Body of pancreas (tissue), 4 donors: ENCODE data around the gene RHD. TPM values are rescaled to one million over a fixed set of nuclear protein-coding genes. Genes with fewer than 3 reads are reported as not detected.

ENCODE experiments used
- ATAC-seq: fragments of 150-250 bp; one replicate; pipeline ENCODE4 v1.9.1; 2016
- DNase-seq, 4 donors: peaks; one replicate each; pipeline ENCODE4 v3.0.0-alpha.2; 2019
- H3K27ac ChIP-seq, 4 donors: fragments of 200-600 bp; sonication (generic); 1 replicate in 3 of 4; 2 replicates in 1 of 4; pipeline versions ENCODE4 v1.5.1 to v1.6.1; 2016 to 2019; ENCODE audit warnings: mild to moderate bottlenecking in 1 of 4, mixed read lengths in 1 of 4, moderate library complexity in 1 of 4
- H3K27me3 ChIP-seq, 2 donors: fragments of 200-600 bp; sonication (generic); one replicate each; pipeline ENCODE4 v1.6.0; 2016; ENCODE audit warnings: mild to moderate bottlenecking in 1 of 2
- H3K36me3 ChIP-seq, 2 donors: fragments of 200-600 bp; sonication (generic); replicated peaks in 1 of 2; 2 replicates each; pipeline ENCODE4 v1.5.1; 2016; ENCODE audit warnings: low read depth in 2 of 2; ENCODE audit not compliant: insufficient read depth in 1 of 2
- H3K4me1 ChIP-seq: fragments of 200-600 bp; sonication (generic); one replicate; pipeline ENCODE4 v1.6.0; 2016
- H3K4me3 ChIP-seq, 2 donors: fragments of 200-600 bp; sonication (generic); 1 replicate in 1 of 2; 2 replicates in 1 of 2; pipeline ENCODE4 v1.5.1; 2016 to 2019
- H3K9me3 ChIP-seq, 3 donors: fragments of 200-600 bp; sonication (generic); 1 replicate in 2 of 3; 2 replicates in 1 of 3; pipeline ENCODE4 v1.5.1; 2016
- POLR2A ChIP-seq, 3 donors: fragments of 450-650 bp; IDR thresholded peaks; one replicate each; pipeline ENCODE4 v1.6.1; 2016; ENCODE audit warnings: antibody characterized with exemption in 3 of 3, mild to moderate bottlenecking in 2 of 3
- WGBS, 2 donors: methylation state at CpG; one replicate each; pipeline ENCODE4 v1.1.5; 2017; 5-methylcytosine and 5-hydroxymethylcytosine counted together
- intact Hi-C: fragments of 100-400 bp; cut with DNase I; formaldehyde crosslinking; loops from one replicate; pipeline ENCODE4 v1.15.1; 2023
- total RNA-seq, 2 donors: library from RNA; depleted of rRNA; stranded (reverse); fragments of >200 nt; gene quantifications; one replicate each; pipeline ENCODE4 v1.1.0, GENCODE V29; 2016
- TF ChIP-seq, protein P1 (sequence below), 7 experiments: fragments of 450-650 bp in 4 of 7; fragments of 200-600 bp in 3 of 7; sonication (generic) in 3 of 7; IDR thresholded peaks; one replicate each; pipeline ENCODE4 v1.5.1; 2016 to 2019; ENCODE audit warnings: antibody characterized with exemption in 7 of 7

The RHD gene
- total RNA-seq, 2 donors from 2014 or later = not detected

DNA sequence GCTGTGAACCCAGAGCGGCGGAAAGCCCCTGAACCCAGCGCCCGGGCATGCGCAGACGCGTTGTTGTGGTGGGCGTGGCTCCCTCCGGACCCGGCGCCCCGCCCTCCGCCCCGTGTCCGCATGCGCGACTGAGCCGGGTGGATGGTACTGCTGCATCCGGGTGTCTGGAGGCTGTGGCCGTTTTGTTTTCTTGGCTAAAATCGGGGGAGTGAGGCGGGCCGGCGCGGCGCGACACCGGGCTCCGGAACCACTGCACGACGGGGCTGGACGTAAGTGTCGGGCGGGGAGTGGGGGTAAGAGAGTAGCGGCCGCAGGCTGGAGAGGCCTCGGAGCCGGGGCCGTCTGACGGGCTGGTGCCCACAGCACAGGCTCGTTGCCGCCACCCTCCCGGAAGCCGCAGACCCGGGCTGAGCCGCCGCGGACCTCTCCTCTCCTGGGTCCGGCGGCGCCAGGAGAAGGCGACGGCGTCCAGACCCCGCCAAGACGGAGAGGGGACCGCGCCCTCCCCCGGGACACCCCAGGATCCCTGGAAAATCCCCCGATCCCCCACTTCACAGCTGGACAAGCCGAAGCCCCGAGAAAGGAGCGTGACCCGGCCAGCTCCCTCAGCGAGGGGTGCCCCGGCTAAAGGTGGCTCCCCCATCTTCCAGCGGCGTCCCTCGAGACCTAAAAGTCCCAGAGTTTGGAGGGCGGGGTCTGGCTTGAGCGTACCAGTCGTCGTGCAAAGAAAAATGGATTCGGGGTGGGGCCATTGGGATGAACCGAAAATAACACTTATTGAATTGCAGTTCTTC lies 66.1 kb downstream of the RHD start, which contains the start of gene TMEM50A:
TMEM50A (plus strand) TSS at position 147 of the 794 bp plus-strand sequence. CDS start 2,153 bp downstream, outside the sequence.
- peak within 1 kb of the TSS; percentile 82 to 95 (median 92) for H3K27ac ChIP-seq
- TF ChIP-seq, protein P1, sequence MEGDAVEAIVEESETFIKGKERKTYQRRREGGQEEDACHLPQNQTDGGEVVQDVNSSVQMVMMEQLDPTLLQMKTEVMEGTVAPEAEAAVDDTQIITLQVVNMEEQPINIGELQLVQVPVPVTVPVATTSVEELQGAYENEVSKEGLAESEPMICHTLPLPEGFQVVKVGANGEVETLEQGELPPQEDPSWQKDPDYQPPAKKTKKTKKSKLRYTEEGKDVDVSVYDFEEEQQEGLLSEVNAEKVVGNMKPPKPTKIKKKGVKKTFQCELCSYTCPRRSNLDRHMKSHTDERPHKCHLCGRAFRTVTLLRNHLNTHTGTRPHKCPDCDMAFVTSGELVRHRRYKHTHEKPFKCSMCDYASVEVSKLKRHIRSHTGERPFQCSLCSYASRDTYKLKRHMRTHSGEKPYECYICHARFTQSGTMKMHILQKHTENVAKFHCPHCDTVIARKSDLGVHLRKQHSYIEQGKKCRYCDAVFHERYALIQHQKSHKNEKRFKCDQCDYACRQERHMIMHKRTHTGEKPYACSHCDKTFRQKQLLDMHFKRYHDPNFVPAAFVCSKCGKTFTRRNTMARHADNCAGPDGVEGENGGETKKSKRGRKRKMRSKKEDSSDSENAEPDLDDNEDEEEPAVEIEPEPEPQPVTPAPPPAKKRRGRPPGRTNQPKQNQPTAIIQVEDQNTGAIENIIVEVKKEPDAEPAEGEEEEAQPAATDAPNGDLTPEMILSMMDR (IDR thresholded peaks at IDR 0.05) = no peak
- TF ChIP-seq POLR2A (IDR thresholded peaks at IDR 0.05) = peak; percentile 54 to 83 (median 83)
- ATAC-seq (peak; percentile 96), DNase-seq (peak; percentile 90 to 92 (median 91))
- H3K36me3 ChIP-seq = no peaks in the 10 kb centered on the region
- H3K9me3 ChIP-seq = no peaks in the 10 kb centered on the region
- intact Hi-C loops = no loop called here
- no peaks in the 10 kb centered on the region for H3K27me3 ChIP-seq
- H3K4me3 ChIP-seq = peak within 1 kb of the TSS; percentile 41 to 57
- 0% methylated on average over 9 to 69 of the region's 75 CpGs for WGBS, 2 donors
- H3K4me1 ChIP-seq = peaks cover 30% of the 10 kb centered on the region

DNA sequence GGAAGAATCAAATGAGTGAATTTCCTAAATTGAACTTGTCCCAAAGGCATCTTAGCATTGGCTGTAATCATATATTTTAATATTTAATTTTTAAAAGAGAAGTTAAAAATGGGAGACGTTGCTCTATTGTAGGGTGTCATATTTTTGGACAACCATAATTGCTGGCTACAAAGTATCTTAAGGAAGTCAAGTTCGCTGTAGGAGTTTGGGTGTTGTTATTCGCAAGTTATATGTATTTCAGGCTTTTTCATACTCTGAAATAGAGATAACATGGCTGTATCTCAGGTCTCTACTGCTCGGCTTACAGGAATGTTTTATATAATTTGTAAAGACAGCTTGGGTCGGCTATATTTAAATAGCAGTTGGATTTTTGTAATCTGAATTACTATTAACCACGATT lies 66.7 kb downstream of the RHD start:
- no peak for DNase-seq
- peaks cover 30% of the 10 kb centered on the region for H3K4me1 ChIP-seq
- H3K27me3 ChIP-seq = no peaks in the 10 kb centered on the region
- TF ChIP-seq, protein P1 (IDR thresholded peaks at IDR 0.05) = no peak
- TF ChIP-seq POLR2A (IDR thresholded peaks at IDR 0.05) = no peak
- no peaks in the 10 kb centered on the region for H3K9me3 ChIP-seq
- 0 to 1% methylated on average over 6 of the region's 6 CpGs for WGBS, 2 donors
- peak overlapping the region; percentile 30 to 57 for H3K4me3 ChIP-seq
- intact Hi-C loops = no loop called here
- no peak for ATAC-seq
- H3K27ac ChIP-seq = peak overlapping the region; percentile 82 to 95 (median 92)
- peaks cover 0 to 2% of the 10 kb centered on the region in 2 donors for H3K36me3 ChIP-seq

DNA sequence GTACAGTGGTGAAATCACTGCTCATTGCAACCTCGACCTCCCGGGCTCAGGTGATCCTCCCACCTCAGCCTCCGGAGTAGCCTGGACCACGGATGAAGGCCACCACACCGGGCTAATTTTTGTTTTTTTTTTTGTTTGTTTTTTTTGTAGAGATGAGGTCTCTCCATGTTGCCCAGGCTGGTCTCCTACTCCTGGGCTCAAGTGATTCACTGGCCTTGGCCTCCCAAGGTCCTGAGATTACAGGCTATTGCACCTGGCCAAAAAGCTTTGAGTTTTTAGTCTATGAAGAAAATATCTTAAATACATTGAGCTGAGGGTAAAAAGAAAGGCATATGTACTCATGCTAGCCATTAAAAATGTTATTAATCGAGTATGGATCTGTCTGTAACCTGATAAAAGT lies 69.4 kb downstream of the RHD start:
- no peak for TF ChIP-seq POLR2A (IDR thresholded peaks at IDR 0.05)
- TF ChIP-seq, protein P1 (IDR thresholded peaks at IDR 0.05) = no peak
- intact Hi-C loops = loop anchor here (10.0 kb wide), 1 partner anchor 87 kb away; no protein-coding TSS in a partner anchor
- no peaks in the 10 kb centered on the region for H3K27me3 ChIP-seq

DNA sequence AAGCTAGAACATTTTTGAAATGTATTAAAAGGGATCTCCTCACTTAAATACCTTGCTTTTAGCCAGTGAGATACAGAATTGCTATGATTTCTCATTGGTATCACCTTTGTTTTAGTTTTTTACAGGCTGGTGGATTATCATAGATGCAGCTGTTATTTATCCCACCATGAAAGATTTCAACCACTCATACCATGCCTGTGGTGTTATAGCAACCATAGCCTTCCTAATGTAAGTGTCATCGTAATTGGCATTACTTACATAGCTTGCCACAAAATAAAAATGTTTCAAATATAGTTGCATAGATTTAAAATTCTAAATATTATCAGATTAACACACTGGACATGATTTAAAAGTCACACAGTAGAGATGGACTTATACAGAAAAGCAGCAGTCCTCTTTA lies 70.5 kb downstream of the RHD start:
- H3K9me3 ChIP-seq = no peaks in the 10 kb centered on the region
- no peak for DNase-seq
- intact Hi-C loops = loop anchor here (10.0 kb wide), 1 partner anchor 88 kb away; no protein-coding TSS in a partner anchor
- peaks cover 0 to 2% of the 10 kb centered on the region in 2 donors for H3K36me3 ChIP-seq
- peaks cover 30% of the 10 kb centered on the region for H3K4me1 ChIP-seq
- H3K4me3 ChIP-seq = no peak overlapping the region
- 33 to 44% methylated on average over 1 of the region's 1 CpG for WGBS, 2 donors
- TF ChIP-seq, protein P1 (IDR thresholded peaks at IDR 0.05) = no peak
- TF ChIP-seq POLR2A (IDR thresholded peaks at IDR 0.05) = no peak
- no peak overlapping the region for H3K27ac ChIP-seq
- ATAC-seq = no peak
- no peaks in the 10 kb centered on the region for H3K27me3 ChIP-seq

More for the DNA sequence above, 69.4 kb downstream of the RHD start:
- DNase-seq (peak in 1 of 4 donors; percentile 16), ATAC-seq (no peak)
- H3K9me3 ChIP-seq = no peaks in the 10 kb centered on the region
- H3K27ac ChIP-seq = no peak overlapping the region
- peaks cover 0 to 2% of the 10 kb centered on the region in 2 donors for H3K36me3 ChIP-seq
- no peak overlapping the region for H3K4me3 ChIP-seq
- peaks cover 30% of the 10 kb centered on the region for H3K4me1 ChIP-seq
- WGBS, 2 donors = 60 to 62% methylated on average over 6 of the region's 6 CpGs
